AG10803 (cell line): ENCODE data around the gene POM121L2.

ENCODE experiments used
- DNase-seq: peaks from one replicate; pipeline ENCODE4 v3.0.0; 2010; ENCODE audit warnings: low read depth
- H3K4me3 ChIP-seq: 2 replicates; pipeline ENCODE4 v1.5.1; 2011; ENCODE audit warnings: mild to moderate bottlenecking, low read length, control low read depth
- TF ChIP-seq, protein P1 (sequence below): conservative IDR thresholded peaks from 2 replicates; pipeline ENCODE4 v1.5.1; 2011; ENCODE audit warnings: mild to moderate bottlenecking, low read length, control low read depth, inconsistent platforms

Gene POM121L2

DNA sequence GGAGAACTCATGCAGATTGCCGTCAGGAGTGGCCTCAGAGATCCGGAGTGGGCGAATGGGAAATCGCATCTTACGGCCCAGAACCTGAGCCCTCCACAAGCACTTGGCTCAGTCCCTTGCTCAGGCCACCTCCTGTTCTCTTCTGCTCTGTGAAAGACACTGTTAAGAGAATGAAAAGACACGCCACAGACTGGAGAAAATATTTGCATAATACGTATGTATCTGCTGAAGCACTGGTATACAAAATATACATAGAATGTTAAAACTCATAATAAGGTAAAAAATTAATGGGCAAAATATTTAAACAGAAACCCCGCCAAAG is 838 bp upstream of the POM121L2 start:
- TF ChIP-seq, protein P1, sequence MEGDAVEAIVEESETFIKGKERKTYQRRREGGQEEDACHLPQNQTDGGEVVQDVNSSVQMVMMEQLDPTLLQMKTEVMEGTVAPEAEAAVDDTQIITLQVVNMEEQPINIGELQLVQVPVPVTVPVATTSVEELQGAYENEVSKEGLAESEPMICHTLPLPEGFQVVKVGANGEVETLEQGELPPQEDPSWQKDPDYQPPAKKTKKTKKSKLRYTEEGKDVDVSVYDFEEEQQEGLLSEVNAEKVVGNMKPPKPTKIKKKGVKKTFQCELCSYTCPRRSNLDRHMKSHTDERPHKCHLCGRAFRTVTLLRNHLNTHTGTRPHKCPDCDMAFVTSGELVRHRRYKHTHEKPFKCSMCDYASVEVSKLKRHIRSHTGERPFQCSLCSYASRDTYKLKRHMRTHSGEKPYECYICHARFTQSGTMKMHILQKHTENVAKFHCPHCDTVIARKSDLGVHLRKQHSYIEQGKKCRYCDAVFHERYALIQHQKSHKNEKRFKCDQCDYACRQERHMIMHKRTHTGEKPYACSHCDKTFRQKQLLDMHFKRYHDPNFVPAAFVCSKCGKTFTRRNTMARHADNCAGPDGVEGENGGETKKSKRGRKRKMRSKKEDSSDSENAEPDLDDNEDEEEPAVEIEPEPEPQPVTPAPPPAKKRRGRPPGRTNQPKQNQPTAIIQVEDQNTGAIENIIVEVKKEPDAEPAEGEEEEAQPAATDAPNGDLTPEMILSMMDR: no peak

DNA sequence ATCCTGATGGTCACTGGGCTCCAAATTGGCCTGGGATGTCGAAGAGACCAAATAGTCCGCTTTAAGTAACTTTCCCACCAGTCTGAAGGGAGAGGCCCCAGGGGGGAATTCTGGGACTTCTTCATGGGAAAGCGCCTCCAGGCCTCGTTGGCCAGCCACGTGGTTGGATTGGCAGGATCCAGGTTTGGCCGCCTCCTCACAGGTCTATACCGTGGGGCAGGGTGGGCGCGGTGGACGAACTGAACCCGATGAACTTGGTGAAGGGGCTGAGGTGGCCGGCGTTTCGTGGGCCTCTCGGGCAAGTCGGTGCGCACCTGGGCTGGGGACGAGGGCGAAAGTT is 297 bp downstream of the POM121L2 start:
- DNase-seq: no peak
- TF ChIP-seq, protein P1: no peak
- peak overlapping the region; percentile 57 for H3K4me3 ChIP-seq

More for the DNA sequence above, 838 bp upstream of the POM121L2 start:
- no peak for DNase-seq
- H3K4me3 ChIP-seq: no peak overlapping the region; the same call in 1 of the 2 replicates

DNA sequence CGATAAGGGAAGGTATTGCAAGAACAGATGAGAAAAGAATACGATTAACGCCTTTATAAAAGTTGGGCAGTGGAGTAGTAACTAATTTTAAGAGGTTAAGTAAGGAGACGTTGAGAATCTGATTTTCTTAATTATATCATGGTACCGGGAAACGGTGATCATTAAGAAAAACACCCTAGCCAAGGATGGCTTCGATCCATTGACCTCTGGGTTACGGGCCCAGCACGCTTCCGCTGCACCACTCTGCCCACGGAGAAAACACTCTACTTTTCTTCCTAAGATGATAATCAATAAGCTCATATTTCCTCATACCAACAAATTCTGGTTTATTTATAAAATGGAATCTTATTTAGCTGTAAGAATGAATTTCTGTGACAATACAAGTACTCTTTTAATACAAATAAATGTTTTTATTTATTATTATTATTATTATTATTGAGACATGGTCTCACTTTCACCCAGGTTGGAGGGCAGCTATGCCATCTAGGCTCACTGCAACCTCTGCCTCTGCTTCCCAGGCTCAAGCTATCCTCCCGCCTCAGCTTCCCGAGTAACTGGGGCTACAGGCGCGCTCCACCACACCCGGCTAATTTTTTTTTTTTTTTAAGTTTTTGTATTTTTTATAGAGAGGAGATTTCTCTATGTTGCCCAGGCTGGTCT is 8.3 kb downstream of the POM121L2 start:
- H3K4me3 ChIP-seq: no peak overlapping the region
- TF ChIP-seq, protein P1: no peak
- DNase-seq: no peak

DNA sequence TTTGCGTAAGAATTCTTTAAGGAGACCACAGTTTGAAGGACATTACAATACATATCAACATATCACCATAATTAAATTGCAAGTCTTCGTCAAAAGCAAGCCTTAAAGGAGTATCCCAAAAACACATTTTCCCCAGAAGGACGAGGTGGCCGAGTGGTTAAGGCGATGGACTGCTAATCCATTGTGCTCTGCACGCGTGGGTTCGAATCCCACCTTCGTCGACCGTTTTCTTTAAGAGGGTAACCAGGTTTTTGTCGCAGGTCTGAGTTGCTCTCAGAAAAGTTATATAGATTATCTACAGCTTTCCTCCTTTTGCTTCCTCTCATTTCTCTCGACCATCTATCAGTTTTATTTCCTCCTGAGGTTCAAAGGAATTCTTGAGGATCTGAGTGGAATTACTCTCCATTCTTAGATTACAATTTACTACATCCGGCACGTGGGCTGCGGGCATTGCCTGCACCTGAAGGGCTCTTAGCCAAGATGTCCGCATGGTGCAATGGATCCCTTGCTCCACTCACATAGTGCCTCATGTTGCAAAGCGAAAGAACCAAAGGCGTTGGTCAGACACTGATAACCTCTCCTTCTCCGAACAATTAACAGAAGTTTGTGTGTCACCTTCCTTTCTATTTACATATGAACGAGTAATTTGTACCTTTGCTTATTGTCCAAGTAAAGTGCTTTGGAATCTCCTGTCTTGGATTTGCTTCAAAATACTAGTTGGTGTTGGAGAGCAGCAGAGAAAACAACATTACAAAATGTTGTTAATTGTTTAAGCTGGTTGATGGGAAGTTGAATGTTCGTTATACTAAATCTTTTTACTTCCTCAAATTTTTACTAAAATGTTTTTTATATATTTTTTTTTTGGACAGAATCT is 14.0 kb downstream of the POM121L2 start:
- peak overlapping the region; percentile 29; the same call in 1 of the 2 replicates for H3K4me3 ChIP-seq
- TF ChIP-seq, protein P1: no peak
- DNase-seq: peak; percentile 40

DNA sequence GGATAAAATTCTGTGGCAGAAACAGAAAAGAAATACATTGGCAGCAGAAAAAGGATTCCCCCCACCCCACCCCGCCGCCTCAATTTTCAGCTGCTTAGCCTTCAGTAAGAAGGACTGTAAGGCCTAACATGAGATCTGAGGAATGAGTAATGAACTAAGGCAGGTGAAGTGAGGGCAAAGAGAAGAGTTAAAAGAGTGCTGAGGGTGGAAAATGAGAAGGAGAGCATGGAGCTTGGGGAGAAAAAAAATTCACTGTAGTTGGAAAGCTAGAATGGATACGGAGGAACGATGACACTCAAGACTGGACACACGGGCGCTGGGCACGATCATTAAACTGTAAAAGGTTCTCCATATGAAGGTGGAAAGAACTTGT is 14.6 kb downstream of the POM121L2 start:
- no peak for DNase-seq
- TF ChIP-seq, protein P1: no peak
- peak overlapping the region; percentile 29 for H3K4me3 ChIP-seq

DNA sequence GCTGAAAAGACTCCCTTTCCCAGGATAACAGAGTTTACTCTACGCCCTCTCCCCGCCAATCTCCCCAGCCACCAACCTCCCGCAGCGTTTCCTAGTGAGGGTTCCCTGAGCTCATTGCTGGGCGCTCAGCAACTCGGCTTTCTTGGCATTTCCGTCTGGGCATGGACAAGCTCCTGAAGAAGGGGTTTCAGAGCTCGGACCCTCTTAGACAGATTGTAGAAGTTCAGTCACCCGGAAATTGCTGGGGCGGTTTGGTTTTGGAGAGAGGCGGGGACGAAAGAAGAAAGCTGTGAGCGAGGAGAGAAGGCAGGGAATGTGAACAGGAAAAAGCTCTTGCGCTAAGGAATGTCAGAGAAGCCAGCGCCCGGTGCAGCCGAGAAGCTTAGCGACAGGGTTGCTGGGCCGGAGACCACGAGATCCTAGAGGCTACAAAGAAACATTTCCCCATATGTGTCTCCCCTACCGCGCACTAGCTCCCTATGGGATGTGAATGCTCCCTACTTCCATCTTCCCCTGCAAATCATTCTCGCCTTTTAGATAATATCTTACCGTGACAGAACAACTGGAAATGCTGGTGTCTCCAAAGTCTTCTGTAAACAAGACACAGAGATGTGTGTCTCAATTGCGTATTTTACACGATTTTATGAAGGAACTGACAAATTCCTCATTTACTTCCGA is 15.8 kb downstream of the POM121L2 start:
- peak; percentile 45 for DNase-seq
- TF ChIP-seq, protein P1: no peak
- H3K4me3 ChIP-seq: peak overlapping the region; percentile 63
